A549 treated with CORT108297 at 1 μM for 4 hours (cell line): Measurements from ENCODE around the gene CSTF2. TPM values are rescaled to one million over a fixed set of nuclear protein-coding genes. Genes with fewer than 3 reads are reported as not detected.

Source experiments
- total RNA-seq: library from RNA; stranded (reverse); fragments of 200-300 nt; extraction: Qiagen RNA extraction; gene quantifications from 5 replicates; pipeline ENCODE4 v1.2.3, GENCODE V29; 2022

Gene CSTF2, protein sequence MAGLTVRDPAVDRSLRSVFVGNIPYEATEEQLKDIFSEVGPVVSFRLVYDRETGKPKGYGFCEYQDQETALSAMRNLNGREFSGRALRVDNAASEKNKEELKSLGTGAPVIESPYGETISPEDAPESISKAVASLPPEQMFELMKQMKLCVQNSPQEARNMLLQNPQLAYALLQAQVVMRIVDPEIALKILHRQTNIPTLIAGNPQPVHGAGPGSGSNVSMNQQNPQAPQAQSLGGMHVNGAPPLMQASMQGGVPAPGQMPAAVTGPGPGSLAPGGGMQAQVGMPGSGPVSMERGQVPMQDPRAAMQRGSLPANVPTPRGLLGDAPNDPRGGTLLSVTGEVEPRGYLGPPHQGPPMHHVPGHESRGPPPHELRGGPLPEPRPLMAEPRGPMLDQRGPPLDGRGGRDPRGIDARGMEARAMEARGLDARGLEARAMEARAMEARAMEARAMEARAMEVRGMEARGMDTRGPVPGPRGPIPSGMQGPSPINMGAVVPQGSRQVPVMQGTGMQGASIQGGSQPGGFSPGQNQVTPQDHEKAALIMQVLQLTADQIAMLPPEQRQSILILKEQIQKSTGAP
- 31.0 to 37.5 TPM (median 32.6 TPM) in 5 replicates for total RNA-seq

GRCh38 chrX:100819837-100820666 is at the start of gene CSTF2:
Gene CSTF2 (plus strand): TSS chrX:100820391. CDS start chrX:100820417, 26 bp downstream.

DNA sequence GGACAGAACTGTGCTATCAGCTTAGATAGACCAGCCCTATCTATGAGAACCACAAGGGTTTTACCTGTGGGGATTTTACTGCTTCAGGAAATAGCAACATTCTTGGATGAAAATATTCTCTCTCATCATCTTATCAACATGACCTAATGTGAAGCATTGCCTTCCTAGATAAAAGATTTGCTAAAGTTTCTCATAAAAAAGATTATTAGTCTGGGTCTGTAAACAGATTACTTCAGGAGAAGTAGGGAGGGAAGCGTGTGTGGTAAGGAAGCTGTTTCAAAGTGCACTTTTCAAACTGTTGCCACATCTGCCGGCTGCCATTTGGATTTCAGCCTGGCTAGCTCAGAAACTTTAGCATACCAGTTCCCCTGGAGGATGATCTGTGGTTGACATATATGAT is 54.1 kb downstream of the CSTF2 start, which contains the start of gene NOX1:
TSS of gene NOX1 (minus strand) at position 35 of the 400 bp plus-strand sequence. CDS start 220 bp downstream, outside the sequence.

Other genes with a start within 250 kb of the CSTF2 start
- not detected in 5 replicates for gene TNMD, start 235.5 kb upstream of the CSTF2 start, total RNA-seq
- 36.9 to 44.4 TPM (median 38.1 TPM) in 5 replicates for gene TSPAN6, start 183.6 kb upstream of the CSTF2 start, total RNA-seq
- 2.3 to 2.9 TPM (median 2.4 TPM) in 5 replicates for gene SRPX2, start 176.2 kb upstream of the CSTF2 start, total RNA-seq
- gene SYTL4, start 88.3 kb upstream of the CSTF2 start, total RNA-seq: 2.3 to 4.7 TPM (median 2.8 TPM) in 5 replicates
- 0.09 to 0.15 TPM in 2 of 5 replicates, not detected in the others for gene NOX1, start 54.0 kb downstream of the CSTF2 start, total RNA-seq
- gene XKRX, start 108.5 kb downstream of the CSTF2 start, total RNA-seq: 0.24 to 0.39 TPM (median 0.29 TPM) in 5 replicates
- gene ARL13A, start 149.3 kb downstream of the CSTF2 start, total RNA-seq: 0.07 to 0.38 TPM (median 0.19 TPM) in 4 of 5 replicates, not detected in the other
- 12.6 to 15.6 TPM (median 13.4 TPM) in 5 replicates for gene TRMT2B, start 231.7 kb downstream of the CSTF2 start, total RNA-seq